H9 (cell line): ENCODE measurements around the gene RELA. TPM values are rescaled to one million over a fixed set of nuclear protein-coding genes. Genes with fewer than 3 reads are reported as not detected.

ENCODE experiments used
- DNase-seq: peaks from one replicate; pipeline ENCODE4 v3.0.0-alpha.2; 2017
- H2AFZ ChIP-seq: one replicate; pipeline ENCODE4 v1.6.1; 2013; ENCODE audit warnings: mild to moderate bottlenecking, low read length, control low read depth, moderate library complexity
- H2AK5ac ChIP-seq: 2 replicates; pipeline ENCODE4 v1.6.1; 2013; ENCODE audit warnings: low read length, control low read depth, mixed read lengths; ENCODE audit not compliant: insufficient read length
- H2BK120ac ChIP-seq: one replicate; pipeline ENCODE4 v1.6.1; 2013; ENCODE audit warnings: low read depth, mild to moderate bottlenecking, low read length, control low read depth, inconsistent platforms; ENCODE audit not compliant: poor library complexity, severe bottlenecking
- H2BK12ac ChIP-seq: 2 replicates; pipeline ENCODE4 v1.6.1; 2013; ENCODE audit warnings: low read length, control low read depth, mixed read lengths, low read depth; ENCODE audit not compliant: insufficient read length
- H2BK15ac ChIP-seq: 2 replicates; pipeline ENCODE4 v1.6.1; 2013; ENCODE audit warnings: low read depth, low read length, control low read depth
- H2BK20ac ChIP-seq: one replicate; pipeline ENCODE4 v1.6.1; 2013; ENCODE audit warnings: low read depth, mild to moderate bottlenecking, low read length, control low read depth, inconsistent platforms; ENCODE audit not compliant: poor library complexity, severe bottlenecking
- H2BK5ac ChIP-seq: 2 replicates; pipeline ENCODE4 v1.6.1; 2013; ENCODE audit warnings: low read length, control low read depth, mixed read lengths; ENCODE audit not compliant: insufficient read length
- H3K14ac ChIP-seq: 2 replicates; pipeline ENCODE4 v1.6.1; 2013; ENCODE audit warnings: low read length, control low read depth; ENCODE audit not compliant: insufficient read depth
- H3K18ac ChIP-seq: 2 replicates; pipeline ENCODE4 v1.6.1; 2013; ENCODE audit warnings: low read depth, mild to moderate bottlenecking, mixed read lengths, low read length, control low read depth; ENCODE audit not compliant: insufficient read length
- H3K23ac ChIP-seq: 2 replicates; pipeline ENCODE4 v1.6.1; 2013; ENCODE audit warnings: low read length, control low read depth, mixed read lengths, low read depth; ENCODE audit not compliant: insufficient read length
- H3K23me2 ChIP-seq: 2 replicates; pipeline ENCODE4 v1.6.1; 2013; ENCODE audit warnings: low read depth, mild to moderate bottlenecking, mixed read lengths, low read length, control low read depth; ENCODE audit not compliant: insufficient read length, poor library complexity, severe bottlenecking
- H3K27ac ChIP-seq: 2 replicates; pipeline ENCODE4 v1.5.1; 2013; ENCODE audit warnings: low read length, control low read depth, mixed read lengths, low read depth; ENCODE audit not compliant: insufficient read length
- H3K27me3 ChIP-seq: 2 replicates; pipeline ENCODE4 v1.6.1; 2013; ENCODE audit warnings: low read length, control low read depth, inconsistent platforms; ENCODE audit not compliant: insufficient read depth
- H3K4ac ChIP-seq: 2 replicates; pipeline ENCODE4 v1.6.1; 2013; ENCODE audit warnings: low read depth, mild to moderate bottlenecking, control low read depth, inconsistent platforms, low read length, moderate library complexity
- H3K4me1 ChIP-seq: 2 replicates; pipeline ENCODE4 v1.6.1; 2013; ENCODE audit warnings: low read length, control low read depth, inconsistent platforms; ENCODE audit not compliant: insufficient read depth
- H3K4me2 ChIP-seq: 2 replicates; pipeline ENCODE4 v1.6.1; 2013; ENCODE audit warnings: low read length, control low read depth, mixed read lengths; ENCODE audit not compliant: insufficient read length, insufficient read depth
- H3K56ac ChIP-seq: 2 replicates; pipeline ENCODE4 v1.6.1; 2013; ENCODE audit warnings: low read depth, mild to moderate bottlenecking, mixed read lengths, low read length, control low read depth; ENCODE audit not compliant: insufficient read length
- H3K79me1 ChIP-seq: 2 replicates; pipeline ENCODE4 v1.6.1; 2013; ENCODE audit warnings: low read depth, mild to moderate bottlenecking, moderate library complexity, low read length, control low read depth, inconsistent platforms; ENCODE audit not compliant: insufficient read depth, poor library complexity, severe bottlenecking
- H3K79me2 ChIP-seq: 2 replicates; pipeline ENCODE4 v1.6.1; 2013; ENCODE audit warnings: low read length, control low read depth, inconsistent platforms; ENCODE audit not compliant: insufficient read depth
- H3K9ac ChIP-seq: 2 replicates; pipeline ENCODE4 v1.6.1; 2013; ENCODE audit warnings: low read length, control low read depth, mixed read lengths; ENCODE audit not compliant: insufficient read length; ENCODE audit errors: extremely low read depth
- H3K9me3 ChIP-seq: one replicate; pipeline ENCODE4 v1.6.1; 2013; ENCODE audit warnings: low read depth, low read length, inconsistent platforms; ENCODE audit not compliant: control insufficient read depth
- H3T11ph ChIP-seq: one replicate; pipeline ENCODE4 v1.6.1; 2013; ENCODE audit warnings: mild to moderate bottlenecking, low read length, control low read depth, inconsistent platforms
- H4K20me1 ChIP-seq: one replicate; pipeline ENCODE4 v1.6.1; 2013; ENCODE audit not compliant: control insufficient read depth, insufficient read length, insufficient read depth
- H4K5ac ChIP-seq: 2 replicates; pipeline ENCODE4 v1.6.1; 2013; ENCODE audit warnings: low read depth, mild to moderate bottlenecking, mixed read lengths, low read length, control low read depth; ENCODE audit not compliant: insufficient read length
- H4K8ac ChIP-seq: replicated peaks from 2 replicates; pipeline ENCODE4 v1.6.1; 2013; ENCODE audit warnings: low read length, control low read depth, mixed read lengths, low read depth; ENCODE audit not compliant: insufficient read length
- H4K91ac ChIP-seq: 2 replicates; pipeline ENCODE4 v1.6.1; 2013; ENCODE audit warnings: low read depth, mild to moderate bottlenecking, moderate library complexity, mixed read lengths, low read length, control low read depth; ENCODE audit not compliant: insufficient read length
- H3K27ac Mint-ChIP-seq, 3 experiments: 2 replicates in 2 of 3; 3 replicates in 1 of 3; pipeline ENCODE4 v1.8.0; 2020 to 2021; ENCODE audit warnings: mixed read lengths in 3 of 3, mild to moderate bottlenecking in 1 of 3, moderate library complexity in 1 of 3
- H3K27me3 Mint-ChIP-seq: 2 replicates; pipeline ENCODE4 v1.8.0; 2021; ENCODE audit warnings: low read depth, mild to moderate bottlenecking, moderate library complexity, mixed read lengths
- H3K36me3 Mint-ChIP-seq, 3 experiments: 2 replicates in 2 of 3; 3 replicates in 1 of 3; pipeline ENCODE4 v1.8.0; 2020 to 2021; ENCODE audit warnings: low read depth in 3 of 3, mixed read lengths in 3 of 3; ENCODE audit not compliant: insufficient read depth in 1 of 3
- H3K4me1 Mint-ChIP-seq, 2 experiments: 2 replicates each; pipeline ENCODE4 v1.8.0; 2020; ENCODE audit warnings: mixed read lengths in 2 of 2
- H3K4me3 Mint-ChIP-seq, 2 experiments: 2 replicates in 1 of 2; 3 replicates in 1 of 2; pipeline ENCODE4 v1.8.0; 2020 to 2021; ENCODE audit warnings: mild to moderate bottlenecking in 2 of 2, mixed read lengths in 2 of 2, moderate library complexity in 1 of 2
- H3K9me3 Mint-ChIP-seq, 2 experiments: 2 replicates in 1 of 2; 3 replicates in 1 of 2; pipeline ENCODE4 v1.8.0; 2020; ENCODE audit warnings: mild to moderate bottlenecking in 2 of 2, mixed read lengths in 2 of 2, moderate library complexity in 1 of 2
- CTCF ChIP-seq: fragments of 200-600 bp; sonication (generic); conservative IDR thresholded peaks from 3 replicates; pipeline ENCODE4 v1.8.0; 2021; ENCODE audit warnings: antibody characterized with exemption, mild to moderate bottlenecking
- WGBS: extraction: QIAGEN DNeasy Blood & Tissue Kit; methylation state at CpG from one replicate; pipeline ENCODE4 v1.1.7; 2013; ENCODE audit warnings: missing lambda C conversion rate, low lambda C conversion rate, mixed read lengths; ENCODE audit not compliant: insufficient read length; ENCODE audit errors: extremely low coverage; 5-methylcytosine and 5-hydroxymethylcytosine counted together
- total RNA-seq: library from RNA; stranded (reverse); gene quantifications from 2 replicates; pipeline ENCODE4 v1.2.1, GENCODE V29; 2021

RELA gene
- total RNA-seq, 1 experiment from 2014 or later: 48.8 TPM

GRCh38 chr11:65623852-65624616, 38.7 kb downstream of the RELA start:
- H2BK15ac ChIP-seq: no peak overlapping the region
- no peaks in the 10 kb centered on the region for H3K9me3 Mint-ChIP-seq

More at GRCh38 chr11:65623852-65624616, 38.7 kb downstream of the RELA start:
- no peaks in the 10 kb centered on the region for H3K27me3 Mint-ChIP-seq
- Histone ChIP-seq H3K4me1 (no peaks in the 10 kb centered on the region), H3K79me1 (no peaks in the 10 kb centered on the region), H4K5ac (no peak overlapping the region), H3K27me3 (no peaks in the 10 kb centered on the region), H2BK120ac (no peak overlapping the region), H4K8ac (no peak overlapping the region), H3K9me3 (no peaks in the 10 kb centered on the region), H3K4me2 (no peak overlapping the region), H3T11ph (no peak overlapping the region), H2BK20ac (no peak overlapping the region), H4K20me1 (no peaks in the 10 kb centered on the region), H3K27ac (no peak overlapping the region), H3K79me2 (no peaks in the 10 kb centered on the region), H2BK5ac (no peak overlapping the region), H3K9ac (no peak overlapping the region), H2BK12ac (no peak overlapping the region), H3K23ac (no peak overlapping the region), H3K14ac (no peak overlapping the region), H3K56ac (no peak overlapping the region), H3K4ac (no peak overlapping the region), H3K23me2 (no peaks in the 10 kb centered on the region), H2AFZ (no peak overlapping the region), H4K91ac (no peak overlapping the region), H2AK5ac (no peak overlapping the region), H3K18ac (no peak overlapping the region)
- WGBS: no CpG with 5 or more reads among the region's 25 CpGs
- H3K4me3 Mint-ChIP-seq: no peak overlapping the region; a peak in 1 of 5 replicates
- no peak for TF ChIP-seq CTCF
- no peak overlapping the region; a peak in 1 of 7 replicates for H3K27ac Mint-ChIP-seq
- H3K4me1 Mint-ChIP-seq: no peaks in the 10 kb centered on the region
- no peak for DNase-seq
- peaks cover 21 to 73% (median 69%) of the 10 kb centered on the region in 3 experiments; a peak in 6 of 7 replicates for H3K36me3 Mint-ChIP-seq
